ENCODE results near the gene ZC3H14. TPM values are rescaled to one million over a fixed set of nuclear protein-coding genes. Genes with fewer than 3 reads are reported as not detected.
"Not testable (repeated sequence)": the region's sequence is repeated elsewhere in the genome, so short reads cannot be mapped to it uniquely, and the experiment has no call there.

The ZC3H14 gene, protein sequence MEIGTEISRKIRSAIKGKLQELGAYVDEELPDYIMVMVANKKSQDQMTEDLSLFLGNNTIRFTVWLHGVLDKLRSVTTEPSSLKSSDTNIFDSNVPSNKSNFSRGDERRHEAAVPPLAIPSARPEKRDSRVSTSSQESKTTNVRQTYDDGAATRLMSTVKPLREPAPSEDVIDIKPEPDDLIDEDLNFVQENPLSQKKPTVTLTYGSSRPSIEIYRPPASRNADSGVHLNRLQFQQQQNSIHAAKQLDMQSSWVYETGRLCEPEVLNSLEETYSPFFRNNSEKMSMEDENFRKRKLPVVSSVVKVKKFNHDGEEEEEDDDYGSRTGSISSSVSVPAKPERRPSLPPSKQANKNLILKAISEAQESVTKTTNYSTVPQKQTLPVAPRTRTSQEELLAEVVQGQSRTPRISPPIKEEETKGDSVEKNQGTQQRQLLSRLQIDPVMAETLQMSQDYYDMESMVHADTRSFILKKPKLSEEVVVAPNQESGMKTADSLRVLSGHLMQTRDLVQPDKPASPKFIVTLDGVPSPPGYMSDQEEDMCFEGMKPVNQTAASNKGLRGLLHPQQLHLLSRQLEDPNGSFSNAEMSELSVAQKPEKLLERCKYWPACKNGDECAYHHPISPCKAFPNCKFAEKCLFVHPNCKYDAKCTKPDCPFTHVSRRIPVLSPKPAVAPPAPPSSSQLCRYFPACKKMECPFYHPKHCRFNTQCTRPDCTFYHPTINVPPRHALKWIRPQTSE
- 10 to 100 TPM; 12.7 to 17.5 TPM for polyA plus RNA-seq

DNA sequence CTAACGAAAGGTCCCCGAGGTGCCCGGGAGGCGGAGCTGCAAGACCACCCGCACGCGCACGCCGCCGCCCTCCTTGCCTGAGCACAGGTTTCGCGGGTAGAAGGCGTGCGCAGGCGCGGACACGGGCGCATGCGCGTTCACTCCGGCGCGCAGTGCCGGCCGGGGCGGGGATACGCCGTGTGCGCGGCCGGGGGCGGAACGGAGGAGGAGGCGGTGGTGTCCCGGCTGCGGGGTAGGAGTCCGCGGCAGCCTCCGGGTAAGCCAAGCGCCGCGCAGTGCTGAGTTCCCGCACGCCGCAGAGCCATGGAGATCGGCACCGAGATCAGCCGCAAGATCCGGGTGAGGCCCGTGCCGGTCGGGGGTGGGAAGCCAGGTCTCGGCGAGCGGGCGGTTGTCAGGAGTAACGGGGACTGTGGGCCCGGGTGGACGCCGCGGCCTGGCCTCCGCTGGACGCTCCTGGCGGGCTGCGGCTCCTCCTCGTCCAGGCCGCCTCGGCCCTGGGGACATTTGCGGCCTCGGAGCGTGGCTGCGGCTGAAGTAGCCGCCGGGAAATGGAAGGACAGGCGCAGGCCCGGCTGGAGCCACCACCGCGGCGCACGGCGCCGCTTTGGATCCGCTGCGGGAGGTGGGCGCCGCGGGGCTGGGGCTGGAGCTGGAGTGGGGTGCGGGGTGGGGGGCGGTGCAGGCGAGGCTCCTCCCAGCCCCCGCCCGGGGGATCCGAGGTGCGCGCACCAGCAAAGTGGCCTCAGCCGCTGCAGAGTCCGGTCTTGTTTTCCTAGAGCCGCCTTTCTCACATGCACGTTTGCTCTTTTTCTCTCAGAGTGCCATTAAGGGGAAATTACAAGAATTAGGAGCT lies at the start of gene ZC3H14:
ZC3H14 (plus strand) TSS at position 207 of the 856 bp plus-strand sequence; CDS start at position 304, 97 bp downstream.
- Histone ChIP-seq H3K4me1 (ENCODE audit: control insufficient read depth in 2 of 2, insufficient read depth in 2 of 2, low read length in 1 of 2) (peaks cover 0 to 3% of the 10 kb centered on the region in 2 donors), H3K27me3 (ENCODE audit: control insufficient read depth in 1 of 2, insufficient read depth in 2 of 2, low read length in 2 of 2) (no peaks in the 10 kb centered on the region), H3K27ac (ENCODE audit: low read depth in 2 of 2, low read length in 1 of 2) (peak within 1 kb of the TSS; percentile 83 to 90), H3K4me3 (ENCODE audit: low read depth in 1 of 2, low read length in 2 of 2) (peak within 1 kb of the TSS; percentile 88 to 96), H3K36me3 (ENCODE audit: control insufficient read depth in 2 of 2, insufficient read depth in 2 of 2, low read length in 1 of 2) (peaks cover 0 to 1% of the 10 kb centered on the region in 2 donors), H3K9me3 (ENCODE audit: control insufficient read depth in 2 of 2, insufficient read depth in 1 of 2, low read depth in 1 of 2, low read length in 1 of 2) (no peaks in the 10 kb centered on the region)
- WGBS, 2 donors = 1% methylated on average over 65 to 99 of the region's 99 CpGs

DNA sequence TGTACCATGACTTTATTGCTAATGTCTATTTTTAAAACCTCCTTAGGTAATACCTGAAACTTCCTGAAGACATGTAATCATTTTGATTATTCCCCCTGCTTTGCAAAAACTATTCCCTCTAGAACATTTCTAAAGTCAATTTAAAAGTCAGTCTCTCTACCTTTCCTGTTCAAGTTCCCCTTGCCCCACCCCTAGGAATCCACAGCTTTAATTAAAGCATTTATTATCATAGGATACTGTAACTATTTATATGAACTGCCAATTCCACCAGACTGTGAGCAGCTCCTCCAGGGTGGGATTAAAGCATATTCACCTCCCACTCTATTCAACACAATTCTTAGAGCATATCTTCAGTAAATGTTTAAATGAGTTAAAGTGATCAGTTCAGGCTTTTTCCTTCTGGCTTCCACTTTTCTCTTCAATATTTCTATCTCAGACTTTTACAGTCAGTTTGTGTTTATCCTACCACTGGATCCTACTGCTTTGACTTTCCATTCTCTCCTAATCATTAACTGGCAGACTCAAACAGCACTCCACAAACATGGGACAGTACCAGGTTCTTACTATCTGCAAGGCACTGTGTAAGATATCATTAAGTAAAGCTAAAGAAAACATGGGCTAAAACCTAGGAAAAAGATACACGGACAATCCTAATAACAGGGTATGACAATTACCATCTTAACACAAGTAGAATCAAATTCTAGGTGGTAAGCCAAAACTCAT lies 47.2 kb upstream of the ZC3H14 start:
- Histone ChIP-seq H3K4me3 (ENCODE audit: low read depth in 1 of 2, low read length in 2 of 2) (no peak overlapping the region), H3K27me3 (ENCODE audit: control insufficient read depth in 1 of 2, insufficient read depth in 2 of 2, low read length in 2 of 2) (no peaks in the 10 kb centered on the region), H3K4me1 (ENCODE audit: control insufficient read depth in 2 of 2, insufficient read depth in 2 of 2, low read length in 1 of 2) (no peaks in the 10 kb centered on the region), H3K27ac (ENCODE audit: low read depth in 2 of 2, low read length in 1 of 2) (no peak overlapping the region), H3K9me3 (ENCODE audit: control insufficient read depth in 2 of 2, insufficient read depth in 1 of 2, low read depth in 1 of 2, low read length in 1 of 2) (no peaks in the 10 kb centered on the region), H3K36me3 (ENCODE audit: control insufficient read depth in 2 of 2, insufficient read depth in 2 of 2, low read length in 1 of 2) (peaks cover 0 to 4% of the 10 kb centered on the region in 2 donors)
- WGBS, 2 donors = 71 to 76% methylated on average over 1 of the region's 1 CpG

DNA sequence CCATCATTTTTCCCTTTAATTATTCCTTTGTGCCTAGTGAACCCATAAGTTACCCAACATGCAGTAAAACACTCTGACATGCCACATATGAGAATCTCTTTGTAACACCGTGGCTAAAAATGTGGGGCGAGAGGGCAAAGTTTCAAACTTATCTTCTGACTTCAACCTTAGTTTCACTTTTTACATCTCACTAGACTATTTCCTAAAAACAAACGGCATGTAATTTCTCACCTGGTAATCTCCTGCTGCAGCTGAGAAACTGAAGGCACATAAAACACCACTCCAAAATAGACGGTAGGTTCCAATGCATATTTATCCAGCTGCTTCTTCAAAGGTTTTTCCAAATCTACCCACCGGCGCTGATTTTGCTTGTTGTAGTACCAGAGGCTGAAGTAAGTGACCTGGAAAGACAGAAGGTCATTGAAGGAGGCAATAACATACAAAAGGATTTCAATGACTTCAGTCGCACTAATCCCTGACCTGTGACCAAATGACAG lies 45.9 kb upstream of the ZC3H14 start:
- H3K4me3 ChIP-seq (ENCODE audit: low read depth in 1 of 2, low read length in 2 of 2) = no peak overlapping the region
- H3K36me3 ChIP-seq (ENCODE audit: control insufficient read depth in 2 of 2, insufficient read depth in 2 of 2, low read length in 1 of 2) = peaks cover 0 to 4% of the 10 kb centered on the region in 2 donors
- no peaks in the 10 kb centered on the region for H3K27me3 ChIP-seq (ENCODE audit: control insufficient read depth in 1 of 2, insufficient read depth in 2 of 2, low read length in 2 of 2)
- H3K9me3 ChIP-seq (ENCODE audit: control insufficient read depth in 2 of 2, insufficient read depth in 1 of 2, low read depth in 1 of 2, low read length in 1 of 2) = no peaks in the 10 kb centered on the region
- no peaks in the 10 kb centered on the region for H3K4me1 ChIP-seq (ENCODE audit: control insufficient read depth in 2 of 2, insufficient read depth in 2 of 2, low read length in 1 of 2)
- WGBS, 2 donors = 60 to 77% methylated on average over 7 of the region's 7 CpGs
- H3K27ac ChIP-seq (ENCODE audit: low read depth in 2 of 2, low read length in 1 of 2) = no peak overlapping the region

DNA sequence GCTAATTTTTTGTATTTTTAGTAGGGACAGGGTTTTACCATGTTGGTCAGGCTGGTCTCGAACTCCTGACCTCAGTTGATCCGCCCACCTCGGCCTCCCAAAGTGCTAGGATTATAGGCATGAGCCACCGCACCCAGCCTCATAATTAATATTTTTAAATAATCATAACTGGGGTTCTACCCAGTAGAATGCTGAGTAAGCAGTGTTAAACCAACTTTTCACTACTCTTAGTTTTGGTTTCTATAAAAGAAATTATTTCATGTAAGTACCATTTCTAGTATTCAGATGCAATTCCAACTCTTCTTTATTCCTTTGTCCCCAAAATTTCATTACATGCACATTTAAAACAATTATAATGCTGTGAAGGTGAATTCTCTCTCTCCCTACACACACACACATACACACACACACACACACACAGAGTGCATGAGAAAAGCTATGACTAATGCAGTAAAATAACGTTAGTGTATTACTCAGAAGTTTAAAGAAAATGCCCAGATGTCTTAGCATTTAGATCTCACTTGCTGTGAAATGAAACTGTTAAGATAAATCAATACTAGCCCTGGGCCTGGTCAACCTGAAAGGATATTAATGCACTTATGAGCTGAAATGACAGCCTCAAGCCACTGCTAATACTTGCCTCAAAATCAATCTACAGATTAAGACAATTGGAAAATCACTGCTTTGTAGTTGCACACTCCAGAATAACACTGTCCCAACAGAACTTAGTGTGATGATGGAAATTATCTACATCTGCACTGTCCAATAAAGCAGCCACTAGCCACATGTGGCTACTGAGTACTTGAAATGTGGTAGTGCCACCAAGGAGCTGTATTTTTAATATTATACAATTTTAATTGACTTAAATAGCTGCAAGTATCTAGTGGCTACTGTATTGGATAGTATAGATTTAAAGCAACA lies 44.0 kb upstream of the ZC3H14 start:
- no peaks in the 10 kb centered on the region for H3K9me3 ChIP-seq (ENCODE audit: control insufficient read depth in 2 of 2, insufficient read depth in 1 of 2, low read depth in 1 of 2, low read length in 1 of 2)
- H3K4me3 ChIP-seq (ENCODE audit: low read depth in 1 of 2, low read length in 2 of 2) = no peak overlapping the region
- 77% methylated on average over 5 of the region's 5 CpGs for WGBS, 2 donors
- no peaks in the 10 kb centered on the region for H3K4me1 ChIP-seq (ENCODE audit: control insufficient read depth in 2 of 2, insufficient read depth in 2 of 2, low read length in 1 of 2)
- H3K27me3 ChIP-seq (ENCODE audit: control insufficient read depth in 1 of 2, insufficient read depth in 2 of 2, low read length in 2 of 2) = no peaks in the 10 kb centered on the region
- H3K27ac ChIP-seq (ENCODE audit: low read depth in 2 of 2, low read length in 1 of 2) = no peak overlapping the region
- H3K36me3 ChIP-seq (ENCODE audit: control insufficient read depth in 2 of 2, insufficient read depth in 2 of 2, low read length in 1 of 2) = peaks cover 0 to 4% of the 10 kb centered on the region in 2 donors

DNA sequence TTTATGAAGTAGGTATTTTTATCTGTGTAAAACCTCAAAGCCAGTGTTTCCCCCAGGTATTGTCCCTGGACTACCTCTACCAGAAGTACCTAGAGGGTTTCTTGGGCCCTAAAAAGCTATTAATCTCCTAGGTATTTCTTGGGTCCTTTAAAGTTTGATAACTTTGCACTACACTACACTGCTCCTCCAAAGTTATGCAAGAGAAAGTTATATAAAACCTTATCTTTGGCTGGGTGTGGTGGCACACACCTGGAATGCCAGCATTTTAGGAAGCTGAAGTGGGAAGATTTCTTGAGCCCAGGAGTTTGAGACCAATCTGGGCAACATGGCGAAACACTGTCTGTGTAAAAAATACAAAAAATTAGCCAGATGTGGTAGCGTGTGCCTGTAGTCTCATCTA lies 42.9 kb upstream of the ZC3H14 start:
- H3K36me3 ChIP-seq (ENCODE audit: control insufficient read depth in 2 of 2, insufficient read depth in 2 of 2, low read length in 1 of 2) = peaks cover 0 to 4% of the 10 kb centered on the region in 2 donors
- H3K4me1 ChIP-seq (ENCODE audit: control insufficient read depth in 2 of 2, insufficient read depth in 2 of 2, low read length in 1 of 2) = no peaks in the 10 kb centered on the region
- 98 to 99% methylated on average over 2 of the region's 2 CpGs for WGBS, 2 donors

DNA sequence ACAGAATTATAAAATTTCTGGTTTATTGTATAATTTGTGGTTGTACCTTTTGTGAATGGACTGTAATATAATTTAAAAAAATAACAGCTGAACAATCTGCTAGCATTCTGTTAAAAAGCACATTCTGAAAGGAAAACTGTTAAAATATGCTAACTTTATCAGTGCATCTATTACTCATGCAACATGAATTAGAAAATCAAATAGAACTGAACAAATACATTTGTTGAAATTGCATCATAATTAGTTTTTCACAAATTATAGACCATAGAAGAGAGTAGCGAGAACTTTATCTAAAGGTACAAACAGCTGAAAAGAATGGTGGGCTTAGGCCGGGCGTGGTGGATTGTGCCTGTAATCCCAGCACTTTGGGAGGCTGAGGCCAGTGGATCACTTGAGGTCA lies 41.0 kb upstream of the ZC3H14 start:
- no peak overlapping the region for H3K27ac ChIP-seq (ENCODE audit: low read depth in 2 of 2, low read length in 1 of 2)
- 63 to 74% methylated on average over 3 of the region's 3 CpGs for WGBS, 2 donors

More for the DNA sequence above, 42.9 kb upstream of the ZC3H14 start:
- H3K27me3 ChIP-seq (ENCODE audit: control insufficient read depth in 1 of 2, insufficient read depth in 2 of 2, low read length in 2 of 2) = no peaks in the 10 kb centered on the region
- no peak overlapping the region for H3K4me3 ChIP-seq (ENCODE audit: low read depth in 1 of 2, low read length in 2 of 2)
- H3K9me3 ChIP-seq (ENCODE audit: control insufficient read depth in 2 of 2, insufficient read depth in 1 of 2, low read depth in 1 of 2, low read length in 1 of 2) = no peaks in the 10 kb centered on the region
- H3K27ac ChIP-seq (ENCODE audit: low read depth in 2 of 2, low read length in 1 of 2) = no peak overlapping the region

DNA sequence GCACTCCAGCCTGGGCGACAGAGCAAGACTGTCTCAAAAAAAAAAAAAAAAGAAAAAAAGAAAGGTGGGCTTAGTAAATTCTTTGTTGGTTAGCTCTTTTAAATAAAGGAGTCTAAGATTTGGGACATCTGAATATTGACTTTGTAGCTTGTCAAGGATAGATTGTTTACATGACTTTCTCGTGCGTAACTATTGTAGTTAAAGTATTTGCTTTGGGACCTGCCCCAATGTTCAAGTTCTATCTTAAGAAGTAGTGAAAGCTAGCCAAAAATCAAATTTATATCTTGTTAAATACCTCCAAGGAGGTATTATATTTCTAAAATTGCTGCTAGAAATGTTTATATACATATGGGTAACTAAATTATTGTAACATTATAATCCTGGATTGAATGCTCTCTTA lies 40.4 kb upstream of the ZC3H14 start:
- no peak overlapping the region for H3K27ac ChIP-seq (ENCODE audit: low read depth in 2 of 2, low read length in 1 of 2)
- no peaks in the 10 kb centered on the region for H3K4me1 ChIP-seq (ENCODE audit: control insufficient read depth in 2 of 2, insufficient read depth in 2 of 2, low read length in 1 of 2)
- H3K27me3 ChIP-seq (ENCODE audit: control insufficient read depth in 1 of 2, insufficient read depth in 2 of 2, low read length in 2 of 2) = no peaks in the 10 kb centered on the region
- H3K4me3 ChIP-seq (ENCODE audit: low read depth in 1 of 2, low read length in 2 of 2) = no peak overlapping the region
- H3K9me3 ChIP-seq (ENCODE audit: control insufficient read depth in 2 of 2, insufficient read depth in 1 of 2, low read depth in 1 of 2, low read length in 1 of 2) = no peaks in the 10 kb centered on the region
- 77% methylated on average over 3 of the region's 3 CpGs for WGBS, 2 donors
- H3K36me3 ChIP-seq (ENCODE audit: control insufficient read depth in 2 of 2, insufficient read depth in 2 of 2, low read length in 1 of 2) = no peaks in the 10 kb centered on the region

More for the DNA sequence above, 41.0 kb upstream of the ZC3H14 start:
- Histone ChIP-seq H3K36me3 (ENCODE audit: control insufficient read depth in 2 of 2, insufficient read depth in 2 of 2, low read length in 1 of 2) (peaks cover 0 to 3% of the 10 kb centered on the region in 2 donors), H3K4me1 (ENCODE audit: control insufficient read depth in 2 of 2, insufficient read depth in 2 of 2, low read length in 1 of 2) (no peaks in the 10 kb centered on the region), H3K4me3 (ENCODE audit: low read depth in 1 of 2, low read length in 2 of 2) (no peak overlapping the region), H3K9me3 (ENCODE audit: control insufficient read depth in 2 of 2, insufficient read depth in 1 of 2, low read depth in 1 of 2, low read length in 1 of 2) (no peaks in the 10 kb centered on the region), H3K27me3 (ENCODE audit: control insufficient read depth in 1 of 2, insufficient read depth in 2 of 2, low read length in 2 of 2) (no peaks in the 10 kb centered on the region)

DNA sequence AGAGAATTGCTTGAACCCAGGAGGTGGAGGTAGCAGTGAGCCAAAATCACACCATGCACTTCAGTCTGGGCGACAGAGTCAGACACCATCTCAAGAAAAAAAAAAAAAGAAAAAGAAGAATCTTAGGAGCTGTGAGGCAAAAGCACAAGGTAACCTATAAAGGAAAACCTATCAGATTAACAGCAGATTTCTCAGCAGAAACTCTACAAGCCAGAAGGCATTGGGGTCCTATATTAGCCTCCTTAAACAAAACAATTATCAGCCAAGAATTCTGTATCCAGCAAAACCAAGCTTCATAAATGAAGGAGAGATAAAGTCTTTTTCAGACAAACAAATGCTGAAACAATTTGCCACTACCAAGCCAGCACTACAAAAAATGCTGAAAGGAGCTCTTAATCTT lies 32.9 kb upstream of the ZC3H14 start:
- not testable (repeated sequence) for H3K4me3 ChIP-seq (ENCODE audit: low read depth in 1 of 2, low read length in 2 of 2); H3K27me3 ChIP-seq (ENCODE audit: control insufficient read depth in 1 of 2, insufficient read depth in 2 of 2, low read length in 2 of 2); H3K36me3 ChIP-seq (ENCODE audit: control insufficient read depth in 2 of 2, insufficient read depth in 2 of 2, low read length in 1 of 2); H3K9me3 ChIP-seq (ENCODE audit: control insufficient read depth in 2 of 2, insufficient read depth in 1 of 2, low read depth in 1 of 2, low read length in 1 of 2); H3K4me1 ChIP-seq (ENCODE audit: control insufficient read depth in 2 of 2, insufficient read depth in 2 of 2, low read length in 1 of 2); H3K27ac ChIP-seq (ENCODE audit: low read depth in 2 of 2, low read length in 1 of 2)
- 93 to 94% methylated on average over 1 of the region's 1 CpG for WGBS, 2 donors

Measured in esophagus (tissue), 2 donors.